Measurements from ENCODE around the gene CAB39. TPM values are rescaled to one million over a fixed set of nuclear protein-coding genes. Genes with fewer than 3 reads are reported as not detected.

The CAB39 gene
- total RNA-seq, 4 donors from 2014 or later = 61.2 to 110 (median 90.3) TPM

DNA sequence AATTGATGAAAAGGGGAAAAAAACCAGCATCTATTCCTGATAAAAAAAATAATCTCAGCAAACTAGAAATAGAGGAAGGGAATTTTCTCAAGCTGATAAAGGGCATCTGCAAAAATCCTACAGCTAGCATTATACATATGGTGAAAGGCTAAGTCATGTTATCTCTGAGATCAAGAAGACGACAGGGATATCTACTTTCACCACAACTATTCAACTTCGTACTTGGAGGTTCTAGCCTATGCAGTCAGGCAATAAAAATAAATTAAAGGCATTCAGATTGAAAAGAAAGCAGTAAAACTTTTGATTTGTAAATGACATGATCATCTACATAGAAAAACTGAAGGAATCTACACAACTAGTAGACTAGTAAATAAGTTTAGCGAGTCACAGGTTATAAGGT lies 58.2 kb downstream of the CAB39 start:
- ATAC-seq (ENCODE audit: low FRiP score) (no peak), DNase-seq (ENCODE audit: low spot score) (no peak)
- TF ChIP-seq, protein P1, sequence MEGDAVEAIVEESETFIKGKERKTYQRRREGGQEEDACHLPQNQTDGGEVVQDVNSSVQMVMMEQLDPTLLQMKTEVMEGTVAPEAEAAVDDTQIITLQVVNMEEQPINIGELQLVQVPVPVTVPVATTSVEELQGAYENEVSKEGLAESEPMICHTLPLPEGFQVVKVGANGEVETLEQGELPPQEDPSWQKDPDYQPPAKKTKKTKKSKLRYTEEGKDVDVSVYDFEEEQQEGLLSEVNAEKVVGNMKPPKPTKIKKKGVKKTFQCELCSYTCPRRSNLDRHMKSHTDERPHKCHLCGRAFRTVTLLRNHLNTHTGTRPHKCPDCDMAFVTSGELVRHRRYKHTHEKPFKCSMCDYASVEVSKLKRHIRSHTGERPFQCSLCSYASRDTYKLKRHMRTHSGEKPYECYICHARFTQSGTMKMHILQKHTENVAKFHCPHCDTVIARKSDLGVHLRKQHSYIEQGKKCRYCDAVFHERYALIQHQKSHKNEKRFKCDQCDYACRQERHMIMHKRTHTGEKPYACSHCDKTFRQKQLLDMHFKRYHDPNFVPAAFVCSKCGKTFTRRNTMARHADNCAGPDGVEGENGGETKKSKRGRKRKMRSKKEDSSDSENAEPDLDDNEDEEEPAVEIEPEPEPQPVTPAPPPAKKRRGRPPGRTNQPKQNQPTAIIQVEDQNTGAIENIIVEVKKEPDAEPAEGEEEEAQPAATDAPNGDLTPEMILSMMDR (IDR thresholded peaks at IDR 0.05) = no peak

DNA sequence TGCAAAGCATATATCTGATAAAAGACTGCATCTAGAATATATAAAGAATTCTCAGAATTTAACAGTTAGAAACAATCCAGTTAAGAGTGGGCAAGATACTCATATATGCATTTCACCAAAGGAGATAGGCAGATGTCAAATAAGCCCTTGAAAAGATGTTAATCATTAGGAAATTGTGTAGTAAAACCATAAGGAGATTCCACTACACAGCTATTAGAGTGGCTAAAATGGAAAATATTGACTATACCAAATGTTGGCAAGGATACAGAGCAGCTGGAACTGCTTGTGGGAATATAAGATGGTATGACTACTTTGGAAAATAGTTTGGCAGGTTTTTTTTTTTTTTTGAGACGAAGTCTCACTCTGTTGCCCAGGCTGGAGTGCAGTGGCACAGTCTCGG lies 59.5 kb downstream of the CAB39 start:
- DNase-seq (ENCODE audit: low spot score) = no peak
- no peak for ATAC-seq (ENCODE audit: low FRiP score)
- TF ChIP-seq, protein P1 (IDR thresholded peaks at IDR 0.05) = no peak

DNA sequence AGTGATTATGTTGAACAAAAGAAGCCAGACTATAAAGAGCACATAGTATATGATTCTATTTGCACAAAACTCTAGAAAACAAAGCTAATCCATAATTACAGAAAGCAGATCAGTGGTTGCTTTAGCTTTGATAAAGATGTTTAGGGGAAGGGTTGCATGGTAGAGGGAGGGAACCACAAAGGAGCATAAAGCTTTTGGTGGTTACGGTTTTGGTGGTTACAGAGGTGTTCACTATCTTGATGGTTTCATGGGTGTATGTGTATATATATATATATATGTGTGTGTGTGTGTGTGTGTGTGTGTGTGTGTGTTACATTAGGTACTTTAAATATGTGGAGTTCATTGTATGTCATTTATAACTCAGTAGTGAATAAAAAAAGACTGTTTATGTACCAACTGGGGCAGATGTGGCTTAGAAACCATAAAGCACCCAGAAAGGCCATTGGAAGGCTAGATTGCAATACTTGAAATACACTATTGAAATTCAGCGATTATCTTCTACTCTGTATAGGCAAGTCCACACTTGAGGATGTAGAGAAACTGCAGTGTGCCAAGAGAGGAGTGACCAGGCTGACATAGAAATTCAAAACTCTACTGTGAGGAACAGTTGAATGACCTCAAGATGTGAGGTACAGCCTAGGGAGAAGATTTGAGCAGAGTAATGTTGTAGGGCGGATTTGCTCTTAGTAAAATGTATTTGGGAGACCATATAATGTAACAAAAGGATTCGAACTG lies 60.6 kb downstream of the CAB39 start:
- TF ChIP-seq, protein P1 (IDR thresholded peaks at IDR 0.05) = no peak
- ATAC-seq (ENCODE audit: low FRiP score) (no peak), DNase-seq (ENCODE audit: low spot score) (no peak)

DNA sequence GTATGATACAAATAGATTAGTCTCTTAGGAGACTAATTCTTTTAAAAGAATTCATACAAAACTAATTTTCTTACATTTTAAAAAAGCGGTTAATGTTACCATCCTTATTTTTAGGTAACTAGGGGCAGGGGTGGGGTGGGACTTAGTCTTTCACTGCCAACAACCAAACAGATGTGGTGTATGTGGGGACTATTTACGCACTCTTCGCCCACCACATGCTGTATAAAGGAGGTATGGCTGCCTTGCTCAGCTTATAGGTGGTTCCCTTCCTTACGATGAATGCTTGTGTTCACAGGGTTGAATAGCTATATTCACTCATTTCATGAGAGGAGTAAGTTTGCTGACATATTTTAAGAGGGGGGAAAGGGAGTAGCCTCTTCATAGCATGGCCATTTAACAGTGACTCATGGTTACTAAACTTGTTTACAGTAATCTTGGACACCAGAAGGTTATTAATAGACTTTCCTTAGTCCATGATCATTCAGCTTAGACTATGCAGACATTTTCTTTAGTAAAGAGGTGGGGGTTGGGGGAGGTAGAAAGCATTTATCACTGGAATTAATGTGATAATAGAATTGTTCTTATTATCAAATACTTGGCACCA lies 61.8 kb downstream of the CAB39 start:
- no peak for DNase-seq (ENCODE audit: low spot score)
- peak; percentile 96 for ATAC-seq (ENCODE audit: low FRiP score)
- TF ChIP-seq, protein P1 (IDR thresholded peaks at IDR 0.05) = no peak

DNA sequence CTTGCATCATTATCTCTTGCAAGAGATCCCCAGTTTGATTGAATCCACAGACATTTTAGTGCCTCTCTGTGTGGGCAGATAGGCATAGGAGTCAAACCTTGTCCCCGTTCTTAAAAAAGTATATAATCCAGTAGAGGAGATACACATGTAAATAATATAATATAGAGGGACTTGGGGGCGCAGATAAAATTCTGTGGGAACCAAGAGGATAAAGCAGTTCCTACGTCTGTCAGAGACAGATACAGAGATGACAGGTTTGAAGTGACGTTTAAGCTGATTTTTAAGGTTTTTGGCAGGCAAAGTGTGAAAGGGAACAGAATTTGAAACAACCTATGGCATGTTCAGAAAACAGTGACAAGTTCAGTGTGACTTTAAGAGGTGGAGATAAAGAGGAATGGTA lies 63.1 kb downstream of the CAB39 start:
- no peak for DNase-seq (ENCODE audit: low spot score)
- ATAC-seq (ENCODE audit: low FRiP score) = no peak
- TF ChIP-seq, protein P1 (IDR thresholded peaks at IDR 0.05) = no peak

DNA sequence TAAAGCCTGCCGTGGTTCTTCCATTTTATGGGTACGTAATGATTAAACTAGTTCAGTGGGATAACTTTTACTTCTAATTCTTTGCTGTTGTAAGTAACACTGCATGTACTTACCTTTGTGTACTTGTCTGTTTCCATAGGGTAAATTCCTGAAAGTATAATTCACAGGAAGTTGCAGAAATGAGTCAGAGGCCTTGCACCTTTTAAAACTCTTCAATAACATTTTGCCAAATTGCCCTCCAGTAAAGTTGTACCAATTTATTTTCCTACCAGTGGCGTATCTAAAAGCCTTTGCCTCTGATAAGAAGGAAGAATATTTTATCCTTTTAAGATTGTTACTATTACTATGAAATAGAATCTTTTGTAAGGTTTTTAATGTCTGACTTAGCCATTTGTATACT lies 65.1 kb downstream of the CAB39 start:
- DNase-seq (ENCODE audit: low spot score) (no peak), ATAC-seq (ENCODE audit: low FRiP score) (no peak)
- TF ChIP-seq, protein P1 (IDR thresholded peaks at IDR 0.05) = no peak

All from omental fat pad (tissue), 4 donors.